Erythroblast (primary cell): ENCODE results near the gene SPOCK1.

Experiments used
- GATA1 ChIP-seq: IDR thresholded peaks from 2 replicates; pipeline ENCODE4 v1.6.1; 2011; ENCODE audit warnings: low read depth, mild to moderate bottlenecking, control low read depth, low read length, moderate library complexity
- POLR2A ChIP-seq: IDR thresholded peaks from 2 replicates; pipeline ENCODE4 v1.6.1; 2011; ENCODE audit warnings: mild to moderate bottlenecking, low read length

- no peak for TF ChIP-seq POLR2A
- TF ChIP-seq GATA1, result no peak
Measured at GRCh38 chr5:137291436-137291835, 207.7 kb downstream of the SPOCK1 start.
